ENCODE data around the gene SECISBP2.
A peak's percentile ranks its signal among the peaks of the same experiment; 100 is the strongest.
"Not testable (repeated sequence)": the region's sequence is repeated elsewhere in the genome, so short reads cannot be mapped to it uniquely, and the experiment has no call there.

The SECISBP2 gene

DNA sequence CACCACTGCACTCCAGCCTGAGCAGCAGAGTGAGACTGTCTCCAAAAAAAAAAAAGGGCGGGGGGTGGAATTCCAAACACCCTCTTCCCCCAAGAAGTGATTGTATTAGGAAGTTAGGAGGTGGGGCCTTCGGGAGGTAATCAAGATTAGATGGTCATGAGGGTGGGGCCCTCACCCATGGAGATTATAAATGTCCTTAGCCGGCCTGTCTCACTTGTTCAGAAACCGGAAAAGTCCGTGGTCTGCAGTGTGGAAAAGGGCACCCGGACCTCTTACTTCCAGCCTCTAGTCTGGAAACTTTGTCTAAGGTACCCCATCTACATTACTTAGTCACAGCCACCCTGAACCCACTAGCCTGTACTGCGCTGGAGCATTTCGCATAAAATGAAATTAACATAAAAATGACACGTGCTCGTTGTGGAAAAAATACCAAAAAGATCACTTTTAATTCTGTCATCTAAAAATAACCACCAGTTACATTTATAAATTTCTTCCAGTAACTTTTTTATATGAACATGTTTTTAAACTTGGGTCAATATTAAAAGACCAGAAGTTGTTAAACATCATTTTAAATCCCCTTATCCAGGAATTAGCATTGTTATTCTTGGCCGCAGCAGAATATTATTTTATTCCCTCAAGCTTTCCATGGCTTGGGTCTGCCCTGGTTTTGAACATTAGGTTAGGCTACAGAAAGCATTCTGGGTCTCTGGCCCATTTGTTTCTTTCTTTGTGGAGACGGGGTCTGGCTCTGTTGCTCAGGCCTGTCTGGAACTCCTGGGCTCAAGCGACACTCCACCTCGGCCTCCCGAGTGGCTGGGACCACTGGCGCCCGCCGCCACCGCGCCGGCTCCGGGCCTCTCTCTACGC lies 8.5 kb upstream of the SECISBP2 start:
- DNase-seq (ENCODE audit: low spot score) = no peak

DNA sequence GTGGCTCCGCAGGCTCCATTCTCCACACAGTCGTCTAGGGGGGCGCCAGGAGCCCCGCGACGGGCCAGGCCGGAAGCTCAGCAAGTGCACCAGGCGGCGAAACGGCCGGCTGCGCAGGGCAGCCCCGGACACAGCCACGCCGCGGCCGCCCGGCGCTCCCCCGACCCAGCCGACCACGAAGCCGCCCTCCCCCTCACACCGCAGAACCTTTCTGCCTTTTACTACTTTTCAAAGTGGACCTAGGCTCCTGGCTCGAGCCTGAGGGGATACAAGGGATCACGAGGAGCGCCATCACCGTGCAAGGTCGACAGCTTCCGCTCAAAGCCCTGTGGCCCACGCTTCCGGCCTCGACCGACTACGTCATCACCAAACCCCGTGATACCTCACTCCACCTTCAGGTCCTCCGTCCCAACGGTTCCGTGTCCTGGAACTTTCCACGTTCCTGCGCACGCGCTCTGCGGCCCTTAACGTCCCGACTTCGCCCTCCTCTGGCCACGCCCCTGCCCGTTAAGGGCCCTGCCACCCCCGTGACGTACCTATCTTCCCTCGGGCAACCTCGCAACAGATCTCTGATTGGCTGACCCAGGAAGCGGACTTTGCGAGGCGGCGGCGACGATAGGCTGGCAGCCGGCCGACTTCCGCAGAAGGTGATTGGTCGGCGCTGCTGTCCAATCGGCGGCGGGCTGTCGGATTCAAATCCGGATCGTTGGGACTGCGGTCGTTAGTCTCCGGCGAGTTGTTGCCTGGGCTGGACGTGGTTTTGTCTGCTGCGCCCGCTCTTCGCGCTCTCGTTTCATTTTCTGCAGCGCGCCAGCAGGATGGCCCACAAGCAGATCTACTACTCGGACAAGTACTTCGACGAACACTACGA lies 7.6 kb upstream of the SECISBP2 start, which contains the start of gene CKS2:
TSS of gene CKS2 (plus strand) at position 721 of the 871 bp plus-strand sequence. CDS start at position 819, 98 bp downstream.
- peak; percentile 99 for DNase-seq (ENCODE audit: low spot score)

DNA sequence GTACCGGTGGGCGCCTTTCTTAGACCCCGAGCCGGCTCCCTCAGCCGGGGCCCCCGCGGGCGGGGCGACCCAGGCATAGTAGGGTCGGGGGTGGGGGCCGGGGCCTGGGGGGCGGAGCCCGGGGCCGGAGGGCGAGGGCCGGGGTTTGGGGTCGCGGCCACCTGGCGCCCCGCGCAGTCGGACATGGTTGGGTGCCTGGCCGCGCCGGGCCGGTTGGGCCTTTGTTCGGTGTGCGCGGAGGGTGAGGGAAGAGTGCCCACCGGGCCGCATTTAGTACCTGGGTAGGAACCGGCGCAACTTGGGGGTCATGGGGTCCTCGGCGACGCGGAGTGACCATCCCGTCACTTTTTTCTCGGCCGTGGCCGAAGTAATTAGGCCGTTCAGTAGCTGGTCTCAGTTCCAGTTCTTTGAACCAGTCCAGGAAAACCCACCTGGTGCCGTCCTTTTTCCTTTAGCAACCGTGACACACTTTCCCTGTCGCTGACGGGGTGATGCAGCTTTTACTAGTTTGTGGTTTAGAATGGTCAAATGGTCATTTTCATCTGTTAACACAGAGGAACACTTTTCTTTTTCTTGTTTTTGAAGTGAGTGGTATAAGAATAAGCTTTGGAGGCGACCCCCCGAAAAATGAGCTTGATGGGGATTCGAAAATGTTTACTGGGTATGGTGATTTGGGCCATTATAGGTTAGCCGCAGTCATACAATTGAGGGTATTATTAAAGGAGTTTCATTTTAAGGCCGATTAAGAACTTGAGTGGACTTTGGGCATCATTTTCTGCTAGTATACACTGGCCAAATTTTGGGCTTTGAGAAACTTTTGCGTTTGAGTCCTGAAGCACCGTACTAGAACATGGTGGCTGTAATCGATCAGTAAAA lies 6.7 kb upstream of the SECISBP2 start:
- DNase-seq (ENCODE audit: low spot score) = no peak

DNA sequence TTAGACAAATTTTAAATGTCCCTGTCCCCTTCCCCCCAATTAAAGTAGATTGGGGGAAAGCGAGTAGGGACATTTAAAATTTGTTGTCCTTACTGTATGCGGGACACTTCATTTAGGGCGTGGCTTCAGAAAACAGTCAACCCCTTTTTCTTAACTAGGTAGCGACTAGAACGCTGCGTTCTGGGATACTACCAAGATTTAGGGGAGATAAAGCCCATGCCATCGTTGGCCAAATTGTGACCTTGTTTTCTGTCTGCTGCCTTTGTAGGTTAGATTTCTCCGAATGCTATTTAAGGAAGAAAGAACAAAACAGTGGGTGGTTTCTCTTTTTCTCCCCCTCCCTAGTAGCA lies 6.1 kb upstream of the SECISBP2 start:
- no peak for DNase-seq (ENCODE audit: low spot score)

DNA sequence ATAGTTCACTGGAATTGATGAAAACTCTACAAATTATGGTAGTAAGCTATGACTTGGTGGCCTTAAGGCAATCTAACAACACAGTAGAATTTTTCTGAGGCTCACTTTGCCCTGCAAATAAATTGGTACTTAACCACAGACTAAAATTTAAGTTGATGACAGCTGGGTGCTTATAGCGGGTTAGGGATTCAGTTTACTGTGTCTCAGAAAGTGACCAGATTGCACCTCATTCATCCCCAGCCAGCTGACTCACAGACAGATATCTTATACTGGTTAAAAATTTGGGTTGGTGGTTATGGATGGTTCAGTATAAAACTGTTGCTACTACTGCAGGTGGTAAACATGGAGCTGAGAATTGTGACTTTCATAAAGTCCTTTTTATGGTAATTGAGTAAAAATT lies 4.5 kb upstream of the SECISBP2 start:
- no peak for DNase-seq (ENCODE audit: low spot score)

DNA sequence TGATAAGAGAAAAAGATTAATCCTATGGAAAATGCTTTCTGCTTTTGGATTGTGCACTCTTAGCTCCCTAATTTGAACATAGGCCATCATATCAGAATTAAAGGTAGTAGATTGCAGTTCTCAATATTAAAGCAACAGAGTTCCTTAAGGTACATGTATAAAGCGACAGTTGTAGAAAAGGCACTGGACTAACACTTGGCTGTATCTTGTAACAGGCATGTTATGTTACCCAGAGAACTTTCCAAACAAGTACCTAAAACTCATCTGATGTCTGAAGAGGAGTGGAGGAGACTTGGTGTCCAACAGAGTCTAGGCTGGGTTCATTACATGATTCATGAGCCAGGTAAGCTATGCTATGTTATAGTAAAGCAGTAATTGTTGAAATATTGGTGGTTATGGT lies 3.3 kb upstream of the SECISBP2 start:
- DNase-seq (ENCODE audit: low spot score) = no peak

DNA sequence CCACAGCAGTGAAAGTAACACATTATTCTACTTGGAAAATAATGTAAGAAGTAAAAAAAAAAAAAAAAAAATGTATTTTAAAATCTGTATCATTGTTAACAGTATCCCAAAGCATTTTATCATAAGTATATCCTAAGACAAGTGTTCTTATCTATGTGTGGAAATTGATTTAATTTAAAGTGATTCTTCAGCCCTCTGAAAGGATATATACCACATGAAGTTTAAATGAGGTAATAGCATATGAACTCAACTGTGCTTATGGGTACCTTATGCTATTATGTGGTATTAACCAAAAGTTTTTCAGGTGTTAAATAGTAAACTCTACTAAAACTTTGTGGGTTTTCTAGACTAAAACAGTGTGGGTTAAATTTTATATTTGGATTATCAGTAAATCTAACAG lies 2.8 kb upstream of the SECISBP2 start:
- DNase-seq (ENCODE audit: low spot score) = no peak

DNA sequence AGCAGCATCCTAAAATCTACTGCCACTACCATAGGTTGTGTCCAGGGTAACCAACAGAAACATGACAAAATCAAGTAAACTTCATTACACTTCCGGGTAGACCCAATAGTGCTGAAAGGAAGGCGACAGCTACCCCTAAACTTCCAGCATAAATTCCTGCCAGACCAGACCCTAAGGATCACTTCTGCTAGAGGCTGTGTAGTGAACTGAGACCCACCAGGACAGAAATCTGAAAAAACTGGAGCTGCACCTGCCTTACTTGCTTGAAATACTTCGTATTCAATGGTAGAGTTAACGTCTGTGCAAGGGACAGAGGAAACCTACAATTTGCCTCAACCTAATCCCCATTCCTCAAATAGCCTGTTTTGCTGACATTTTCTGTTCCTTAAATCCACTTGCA lies 1.0 kb upstream of the SECISBP2 start:
- DNase-seq (ENCODE audit: low spot score) = no peak

DNA sequence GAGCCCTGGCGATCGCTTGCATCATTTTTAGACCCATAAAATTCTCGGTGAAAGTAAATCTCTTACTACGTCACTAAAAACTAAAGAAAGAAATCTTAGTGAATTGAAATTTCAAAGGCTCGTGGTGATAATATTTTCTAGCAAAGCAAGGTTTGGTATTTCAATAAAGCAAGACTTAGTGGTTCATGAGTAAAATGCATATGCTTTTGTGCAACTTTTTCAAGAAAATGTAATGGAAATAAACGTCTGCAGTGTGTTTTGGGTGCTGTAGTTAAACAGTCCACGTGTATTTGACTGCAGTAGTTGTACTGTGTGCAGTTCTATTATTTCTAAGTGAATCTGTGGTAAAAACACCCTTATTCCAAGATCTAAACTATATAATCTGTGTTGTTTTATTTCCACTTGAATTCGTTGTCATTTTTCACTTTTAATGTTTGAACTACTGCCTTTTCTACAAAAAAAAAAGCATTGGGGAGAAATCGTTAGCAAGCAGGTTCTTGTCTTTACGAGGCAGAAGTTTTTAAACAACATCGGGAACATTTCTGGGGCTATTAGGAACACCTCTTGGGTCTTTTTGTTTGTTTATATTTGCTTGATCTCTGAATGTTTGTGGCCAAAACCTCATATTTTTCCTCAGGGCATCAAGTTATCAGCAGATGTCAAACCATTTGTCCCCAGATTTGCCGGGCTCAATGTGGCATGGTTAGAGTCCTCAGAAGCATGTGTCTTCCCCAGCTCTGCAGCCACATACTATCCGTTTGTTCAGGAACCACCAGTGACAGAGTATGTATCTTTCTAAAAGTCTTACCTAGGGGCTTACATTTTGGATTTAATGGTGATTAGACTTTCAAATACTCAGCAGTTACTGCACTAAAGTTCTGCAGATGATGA lies 960 bp downstream of the SECISBP2 start:
- DNase-seq (ENCODE audit: low spot score) = no peak

DNA sequence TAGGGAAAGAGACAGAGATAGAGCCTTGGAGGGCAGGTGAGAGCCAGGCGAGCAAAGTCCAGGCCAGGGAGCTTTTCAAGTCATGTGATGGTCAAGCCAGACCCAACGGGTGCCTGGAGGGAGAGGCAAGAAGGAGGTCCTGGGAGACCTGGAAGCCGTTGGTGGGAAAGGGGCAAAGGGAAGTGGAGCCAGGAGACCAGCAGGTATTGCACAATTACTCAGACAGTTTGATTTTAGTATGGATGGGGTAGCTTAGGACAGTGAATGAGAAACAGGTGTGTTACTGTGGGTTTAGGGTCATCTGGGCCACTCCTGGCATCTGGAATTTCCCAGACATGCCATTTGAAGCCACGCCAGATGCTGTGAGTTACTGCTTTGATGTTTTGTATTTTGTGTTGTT lies 5.1 kb downstream of the SECISBP2 start:
- no peak for DNase-seq (ENCODE audit: low spot score)

DNA sequence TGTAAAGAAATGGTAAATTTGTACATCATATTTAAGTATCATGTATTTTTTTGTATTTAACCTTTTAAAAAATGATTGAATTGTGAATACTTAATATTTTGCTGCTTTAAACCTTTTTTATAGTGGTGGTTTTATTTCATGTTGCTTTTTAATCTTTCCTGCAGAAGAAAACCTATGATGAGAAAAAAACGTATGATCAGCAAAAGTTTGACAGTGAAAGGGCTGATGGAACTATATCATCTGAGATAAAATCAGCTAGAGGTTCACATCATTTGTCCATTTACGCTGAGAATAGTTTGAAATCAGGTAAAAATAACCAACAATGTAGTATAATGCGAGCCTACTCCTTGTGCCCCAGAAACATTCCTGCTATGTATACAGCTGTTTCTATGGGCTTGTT lies 7.4 kb downstream of the SECISBP2 start:
- DNase-seq (ENCODE audit: low spot score) = no peak

DNA sequence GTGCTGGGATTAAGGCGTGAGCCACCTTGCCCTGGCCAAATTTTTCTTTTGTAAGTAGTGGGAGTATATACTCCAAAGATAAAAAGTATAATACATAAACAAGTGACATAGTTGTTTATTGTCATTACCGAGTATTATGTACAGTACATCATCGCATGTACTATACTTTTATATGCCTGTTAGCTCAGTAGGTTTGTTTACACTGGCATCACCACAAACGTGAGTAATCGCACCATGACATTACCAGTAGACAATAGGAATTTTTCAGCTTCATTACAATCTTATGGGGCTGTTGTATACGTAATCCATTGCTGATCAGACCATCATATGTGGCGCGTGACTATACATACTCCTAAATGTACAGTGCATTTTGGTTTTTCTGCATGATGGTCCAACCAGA lies 9.8 kb downstream of the SECISBP2 start:
- DNase-seq (ENCODE audit: low spot score) = no peak

DNA sequence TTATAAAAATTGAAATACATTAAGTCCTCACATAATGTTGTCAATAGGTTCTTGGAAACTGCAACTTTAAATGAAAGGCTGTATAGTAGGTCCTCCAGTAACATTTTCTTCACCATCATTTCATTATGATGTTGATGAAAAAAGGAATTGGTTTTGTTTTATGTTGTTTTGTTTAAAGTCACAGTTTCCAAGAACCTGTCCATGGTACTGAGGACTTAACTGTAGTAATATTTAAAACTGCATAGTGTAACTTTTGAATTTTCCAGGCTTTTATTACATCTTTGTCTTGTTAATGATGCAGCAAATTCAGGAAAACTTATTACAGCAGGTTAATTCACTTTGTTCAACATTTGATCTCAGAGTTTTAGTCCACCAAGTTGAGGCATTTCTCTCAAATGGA lies 11.6 kb downstream of the SECISBP2 start:
- DNase-seq (ENCODE audit: low spot score) = no peak

DNA sequence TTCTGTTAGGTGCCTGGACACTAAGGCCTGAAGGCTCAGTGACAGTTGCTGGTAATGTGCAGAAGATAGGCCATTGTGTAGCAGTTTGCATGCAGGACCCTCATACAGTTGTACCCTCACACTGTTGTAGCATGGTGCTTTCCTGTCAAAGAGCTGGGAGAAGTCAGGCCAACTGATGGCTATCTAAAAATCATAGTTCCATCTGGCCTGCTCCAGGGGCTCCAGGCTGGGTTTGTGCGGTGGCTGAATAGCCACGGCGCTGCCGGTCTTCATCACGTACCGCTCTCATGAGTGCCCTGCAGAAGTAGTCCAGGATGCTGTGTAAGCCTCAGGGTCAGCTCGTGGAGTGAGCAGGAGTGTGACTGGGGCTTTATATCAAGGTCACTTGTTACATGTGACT lies 12.2 kb downstream of the SECISBP2 start:
- DNase-seq (ENCODE audit: low spot score) = no peak

DNA sequence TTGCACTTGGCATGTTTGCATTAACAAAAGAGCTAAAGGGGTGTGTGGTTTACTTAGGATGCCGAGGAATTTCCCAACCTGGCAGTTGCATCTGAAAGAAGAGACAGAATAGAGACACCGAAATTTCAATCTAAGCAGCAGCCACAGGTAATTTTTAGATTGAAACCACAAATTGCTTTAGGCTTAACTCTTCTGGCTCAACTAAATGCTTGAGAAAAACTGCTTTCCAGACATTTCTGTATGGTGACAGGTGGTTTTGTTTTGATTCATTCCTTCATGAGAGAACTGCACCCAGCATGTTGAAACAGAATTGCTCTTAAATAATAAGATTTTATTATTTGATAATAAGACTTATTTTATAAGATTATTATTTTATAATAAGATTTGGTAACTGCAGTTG lies 21.5 kb downstream of the SECISBP2 start:
- no peak for DNase-seq (ENCODE audit: low spot score)

DNA sequence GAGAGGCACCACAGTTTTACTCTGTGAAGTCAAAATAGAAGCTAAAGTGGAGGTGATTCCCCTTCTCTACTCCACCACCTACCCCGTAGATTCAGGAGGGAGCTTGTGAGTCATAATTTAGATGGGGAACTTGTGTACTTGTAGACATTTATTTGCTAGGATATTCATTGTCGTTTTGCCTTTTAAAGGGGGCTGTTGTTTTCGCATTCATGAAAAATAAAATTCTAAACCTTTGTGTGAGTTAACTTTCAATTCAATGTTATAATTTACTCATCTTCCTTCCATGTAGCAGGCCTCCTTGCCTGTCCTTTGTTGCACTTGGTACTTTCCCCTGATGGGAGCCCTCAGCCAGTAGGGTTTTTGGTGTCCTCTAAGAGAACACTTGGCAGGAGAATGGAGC lies 22.0 kb downstream of the SECISBP2 start:
- DNase-seq (ENCODE audit: low spot score) = no peak

DNA sequence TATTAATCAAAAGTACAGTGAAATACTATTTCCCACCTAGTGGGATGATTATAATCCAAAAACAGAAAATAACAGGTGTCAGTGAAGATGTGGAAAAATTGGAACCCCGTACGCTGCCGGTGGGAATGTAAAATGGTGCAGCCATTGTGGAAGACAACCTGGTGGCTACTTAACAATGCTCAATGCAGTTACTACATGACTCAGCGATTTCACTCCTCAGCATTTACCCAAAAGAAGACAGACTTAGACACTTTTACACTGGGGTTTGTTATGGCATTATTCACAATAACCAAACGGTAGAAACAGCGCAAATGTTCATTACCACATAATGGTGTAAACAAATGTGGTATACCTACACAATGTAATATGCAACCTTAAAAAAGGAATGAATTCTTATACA lies 23.9 kb downstream of the SECISBP2 start:
- DNase-seq (ENCODE audit: low spot score) = no peak

DNA sequence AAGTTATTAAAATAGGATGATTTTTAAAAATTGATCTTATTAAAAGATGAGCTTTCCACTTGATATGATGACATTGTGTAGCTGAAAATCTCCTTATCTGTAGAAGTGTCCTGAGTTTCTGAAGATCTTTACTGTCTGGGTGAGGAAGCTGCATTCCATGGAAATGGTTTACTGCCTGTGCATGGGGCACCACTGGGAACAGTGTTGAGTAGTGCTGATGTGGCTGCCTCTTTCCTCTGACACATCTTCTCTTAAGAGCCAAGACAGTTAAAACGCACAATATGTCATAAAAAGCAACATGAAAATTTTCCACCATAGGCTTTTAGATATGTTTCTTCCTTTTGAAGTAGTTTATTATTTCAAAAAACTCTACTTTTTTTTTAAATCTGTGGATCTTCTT lies 24.6 kb downstream of the SECISBP2 start:
- DNase-seq (ENCODE audit: low spot score) = no peak

DNA sequence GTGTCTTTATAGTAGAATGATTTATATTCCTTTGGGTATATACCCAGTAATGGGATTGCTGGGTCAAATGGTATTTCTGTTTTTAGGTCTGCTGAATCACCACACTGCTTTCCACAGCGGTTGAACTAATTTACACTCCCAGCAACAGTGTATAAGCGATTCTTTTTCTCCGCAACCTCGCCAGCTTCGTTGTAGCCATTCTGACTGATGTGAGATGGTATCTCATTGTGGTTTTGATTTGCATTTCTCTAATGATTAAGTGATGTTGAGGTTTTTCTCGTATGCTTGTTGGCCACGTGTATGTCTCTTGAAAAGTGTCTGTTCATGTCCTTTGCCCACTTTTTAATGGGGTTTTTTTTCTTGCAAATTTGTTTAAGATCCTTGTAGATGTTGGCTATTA lies 25.5 kb downstream of the SECISBP2 start:
- not testable (repeated sequence) for DNase-seq (ENCODE audit: low spot score)

DNA sequence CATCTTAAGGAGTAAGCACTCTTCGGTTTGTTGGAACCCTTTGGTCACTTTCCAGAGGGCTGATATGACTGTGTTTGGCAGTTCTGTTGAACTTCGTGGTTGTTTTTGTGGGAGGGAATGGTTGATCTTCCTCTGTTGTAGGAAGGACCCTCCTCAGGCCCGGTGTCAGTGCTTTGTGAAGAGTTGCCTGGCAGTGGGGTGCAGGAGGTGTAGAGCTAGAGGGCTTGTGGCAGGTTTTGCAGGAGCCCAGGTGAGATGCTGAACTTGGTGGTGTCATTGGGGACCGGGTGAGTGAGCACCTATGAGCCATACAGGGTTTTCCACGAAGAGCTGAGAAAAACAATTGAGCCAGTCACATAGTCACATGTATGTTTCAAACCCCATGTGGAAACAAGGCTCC lies 27.2 kb downstream of the SECISBP2 start:
- DNase-seq (ENCODE audit: low spot score) = no peak

DNA sequence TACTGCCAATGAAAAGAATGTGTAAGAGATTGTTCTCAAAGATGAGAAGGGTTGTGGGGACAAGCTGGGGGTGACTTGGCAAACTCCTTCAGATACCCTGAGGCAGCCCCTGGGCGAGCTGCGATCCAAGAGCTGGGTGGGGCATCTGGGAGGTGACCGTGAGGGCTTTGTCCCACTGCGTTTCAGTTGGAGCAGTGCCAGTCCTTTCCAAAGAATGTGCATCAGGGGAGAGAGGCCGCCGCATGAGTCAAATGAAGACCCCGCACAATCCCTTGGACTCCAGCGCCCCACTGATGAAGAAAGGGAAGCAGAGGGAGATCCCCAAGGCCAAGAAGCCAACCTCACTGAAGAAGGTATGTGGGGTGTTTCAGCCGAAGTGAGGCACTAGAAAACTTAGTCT lies 28.4 kb downstream of the SECISBP2 start:
- no peak for DNase-seq (ENCODE audit: low spot score)

Measured in AG08396 (cell line).